HG02970 (cell line): Measurements from ENCODE around the gene ZDHHC11.
"Not testable (repeated sequence)": the region's sequence is repeated elsewhere in the genome, so short reads cannot be mapped to it uniquely, and the experiment has no call there.

ENCODE experiments used
- ATAC-seq: cut with Tn5 transposase; IDR thresholded peaks from one replicate; pipeline ENCODE4 v1.9.1; 2021; ENCODE audit warnings: mild to moderate bottlenecking, moderate library complexity, moderate number of reproducible peaks; ENCODE audit not compliant: unreplicated experiment, low FRiP score

ZDHHC11 gene

GRCh38 chr5:751992-752391 lies 98.8 kb downstream of the ZDHHC11 start:
- not testable (repeated sequence) for ATAC-seq

GRCh38 chr5:751496-751895 lies 99.3 kb downstream of the ZDHHC11 start:
- ATAC-seq = no peak

- not testable (repeated sequence) for ATAC-seq
These were observed 100.6 kb downstream of the ZDHHC11 start for GRCh38 chr5:750226-750625.

- ATAC-seq = no peak
These were observed 101.6 kb downstream of the ZDHHC11 start for GRCh38 chr5:749101-749670.

- not testable (repeated sequence) for ATAC-seq
These were observed 102.5 kb downstream of the ZDHHC11 start for GRCh38 chr5:748011-748980.

- not testable (repeated sequence) for ATAC-seq
These were observed 103.4 kb downstream of the ZDHHC11 start for GRCh38 chr5:747303-747844.

- no peak for ATAC-seq
These were observed 104.5 kb downstream of the ZDHHC11 start for GRCh38 chr5:746258-746761.
